ENCODE measurements around the gene NRXN2.

NRXN2 gene

DNA sequence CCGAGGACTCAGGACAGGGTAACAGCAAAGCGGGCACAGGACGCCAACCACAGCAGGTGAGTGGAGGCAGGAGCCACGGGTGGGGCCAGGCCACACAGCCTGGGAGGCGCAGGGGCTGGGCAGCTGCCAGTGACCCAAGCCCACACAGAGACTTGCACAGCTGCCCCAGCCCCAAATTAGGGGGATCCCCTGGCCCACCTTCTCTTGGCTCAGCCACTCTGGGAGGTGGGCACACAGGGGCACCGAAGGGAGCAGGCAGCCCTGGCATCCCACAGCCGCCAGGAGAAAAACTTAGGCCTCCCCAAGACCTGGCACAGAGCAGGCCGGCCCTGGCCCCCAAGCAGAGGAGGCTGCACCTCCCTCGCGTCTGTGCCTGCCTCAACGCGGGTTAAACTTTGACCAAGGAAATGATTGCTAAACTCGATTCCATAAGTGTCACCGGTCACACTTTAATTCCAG lies 132.2 kb downstream of the NRXN2 start, which contains the start of gene SLC22A12:
SLC22A12 (plus strand) TSS at position 458 of the 459 bp plus-strand sequence. CDS start 337 bp downstream, outside the sequence.
- DNase-seq (ENCODE audit: low spot score): no peak

DNA sequence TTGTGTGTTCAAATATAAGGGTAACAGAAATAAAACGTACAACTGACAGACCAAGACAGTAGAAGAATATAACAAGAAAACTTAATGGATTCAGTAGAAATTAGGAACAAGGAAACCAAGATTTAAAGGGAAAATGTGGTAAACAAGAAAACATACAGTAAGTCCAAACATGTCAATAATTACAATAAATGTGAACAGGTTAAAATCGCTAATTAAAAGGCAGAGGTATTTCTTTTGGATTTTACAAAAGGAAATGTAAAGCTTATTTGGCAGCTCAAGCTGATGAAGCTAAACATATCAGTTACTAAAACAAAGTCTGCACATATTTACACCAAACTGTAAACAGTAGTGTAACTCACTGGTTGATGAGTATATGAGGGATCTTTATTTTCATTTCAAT lies 134.3 kb downstream of the NRXN2 start:
- DNase-seq (ENCODE audit: low spot score): no peak

DNA sequence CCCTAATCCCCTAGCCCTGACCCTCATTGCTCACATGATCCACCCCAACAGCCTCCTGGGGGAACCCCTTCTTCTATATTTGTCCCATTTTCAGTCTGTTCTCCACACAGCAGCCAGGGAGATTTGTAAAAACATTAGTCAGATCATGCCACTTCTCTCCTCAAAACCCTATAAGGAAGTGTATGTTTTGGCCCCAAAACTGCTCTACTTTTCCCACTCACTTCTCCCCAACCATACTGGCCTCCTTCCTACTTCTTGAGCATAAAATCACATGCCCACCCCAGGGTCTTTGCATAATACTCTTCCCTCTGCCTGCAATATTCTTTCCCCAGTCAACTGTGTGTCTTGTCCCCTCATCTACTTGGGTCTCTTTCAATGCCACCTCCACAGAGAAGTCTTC lies 136.6 kb downstream of the NRXN2 start:
- no peak for DNase-seq (ENCODE audit: low spot score)

DNA sequence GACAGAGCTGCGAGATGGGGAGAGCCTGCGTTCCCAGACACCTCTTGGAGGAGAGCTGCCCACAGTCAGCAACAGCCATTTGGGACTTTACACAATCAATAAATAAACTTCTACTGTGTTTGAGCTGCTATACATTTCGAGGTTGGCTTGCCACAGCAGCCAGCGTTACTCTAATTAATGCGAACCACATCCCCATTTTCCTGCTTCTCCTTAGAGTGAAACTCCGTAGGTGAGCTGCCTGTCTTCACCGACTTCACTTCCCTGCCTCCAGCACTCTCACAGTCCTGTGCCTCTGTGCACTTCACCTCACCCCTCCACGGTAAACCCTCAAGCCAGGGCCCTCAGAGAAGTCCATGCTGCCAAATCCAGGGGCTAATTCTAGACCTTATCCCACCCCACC lies 137.8 kb downstream of the NRXN2 start:
- DNase-seq (ENCODE audit: low spot score): no peak

DNA sequence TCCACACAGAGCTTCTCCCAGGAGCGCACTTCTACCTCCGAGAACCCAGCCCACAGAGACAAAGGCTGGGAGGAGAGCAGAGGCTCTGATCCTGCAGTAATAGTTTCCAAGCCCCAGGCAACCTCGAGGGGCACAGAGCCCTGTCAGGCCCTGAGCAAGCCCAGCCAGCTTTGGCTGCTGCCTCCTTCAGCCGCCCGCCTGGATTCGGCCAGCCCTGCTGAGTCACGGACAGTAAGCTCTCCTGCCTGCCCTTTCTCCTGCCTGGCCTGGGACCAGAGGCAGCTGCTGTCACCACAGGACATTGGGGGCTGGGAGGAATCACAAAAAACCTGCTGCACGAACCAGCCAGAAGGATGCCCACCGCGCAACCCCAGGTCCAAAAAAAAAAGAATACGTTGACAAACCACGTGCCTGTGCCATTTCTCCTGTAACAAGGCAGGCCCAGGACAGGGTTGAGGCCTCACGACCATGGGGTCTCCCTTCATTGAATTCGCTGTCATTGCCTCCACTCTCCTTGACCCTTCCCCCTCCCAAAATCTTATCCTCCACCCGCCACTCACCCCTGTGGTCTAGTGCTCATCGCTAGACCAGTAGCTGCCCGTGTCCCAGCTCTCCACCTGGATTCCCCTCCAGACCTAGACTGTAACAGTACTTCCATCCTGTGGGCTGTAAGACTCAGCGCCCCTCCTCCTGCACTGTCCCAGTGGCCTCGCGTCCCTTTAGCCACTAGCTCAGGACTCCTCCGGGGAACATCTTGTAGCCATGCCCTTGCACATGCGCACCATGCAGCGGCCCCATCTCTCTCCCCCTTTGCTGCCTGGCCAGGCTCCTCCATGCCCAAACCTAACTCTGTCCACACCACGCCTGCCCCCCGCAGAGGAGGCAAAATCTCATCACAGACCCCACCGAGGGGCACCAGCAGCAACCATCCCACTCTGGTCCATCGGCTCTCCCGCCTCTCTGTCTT lies 139.4 kb downstream of the NRXN2 start:
- no peak for DNase-seq (ENCODE audit: low spot score)

DNA sequence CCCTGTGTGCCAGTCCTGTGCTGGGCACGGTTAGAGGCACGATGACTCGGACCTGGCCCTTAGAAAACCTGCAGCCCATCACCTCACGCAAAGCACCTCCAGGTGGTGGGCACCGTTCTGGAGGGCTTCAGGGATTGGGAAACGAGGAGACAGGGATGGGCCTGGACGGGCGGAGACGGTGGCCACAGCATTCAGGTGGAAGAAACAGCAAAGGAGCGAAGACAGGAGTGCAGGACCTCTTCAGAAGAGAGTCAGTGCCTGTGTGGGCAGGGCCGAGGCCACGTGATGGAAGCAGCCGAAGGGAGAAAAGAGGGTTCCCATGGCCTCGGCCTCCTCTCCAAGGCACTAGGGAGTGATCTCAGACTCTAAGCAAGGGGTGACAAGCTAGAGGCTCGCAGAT lies 140.1 kb downstream of the NRXN2 start:
- DNase-seq (ENCODE audit: low spot score): no peak

DNA sequence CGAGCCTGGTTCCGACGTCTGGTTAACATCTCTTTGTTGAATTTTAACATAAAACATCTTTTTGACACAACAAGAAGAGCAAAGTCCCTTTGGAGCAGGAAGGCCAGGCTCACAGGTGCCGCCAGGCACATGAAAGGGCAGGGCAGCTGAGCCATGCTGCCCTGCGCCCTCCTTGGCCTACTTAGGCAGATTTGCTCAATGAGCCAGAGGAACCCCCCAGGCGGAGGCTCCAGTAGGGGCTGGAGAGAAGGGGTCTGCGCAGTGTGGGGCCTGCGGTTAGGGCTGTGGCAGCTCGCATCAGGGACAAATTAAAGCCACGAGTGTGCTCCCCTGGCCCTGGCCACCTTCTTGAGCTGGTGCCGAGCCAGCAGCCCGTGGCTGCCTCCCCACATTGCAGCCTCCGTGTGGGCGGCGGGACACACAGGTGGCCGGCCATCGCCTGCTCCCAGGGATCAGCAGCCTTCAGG lies 141.9 kb downstream of the NRXN2 start:
- no peak for DNase-seq (ENCODE audit: low spot score)

DNA sequence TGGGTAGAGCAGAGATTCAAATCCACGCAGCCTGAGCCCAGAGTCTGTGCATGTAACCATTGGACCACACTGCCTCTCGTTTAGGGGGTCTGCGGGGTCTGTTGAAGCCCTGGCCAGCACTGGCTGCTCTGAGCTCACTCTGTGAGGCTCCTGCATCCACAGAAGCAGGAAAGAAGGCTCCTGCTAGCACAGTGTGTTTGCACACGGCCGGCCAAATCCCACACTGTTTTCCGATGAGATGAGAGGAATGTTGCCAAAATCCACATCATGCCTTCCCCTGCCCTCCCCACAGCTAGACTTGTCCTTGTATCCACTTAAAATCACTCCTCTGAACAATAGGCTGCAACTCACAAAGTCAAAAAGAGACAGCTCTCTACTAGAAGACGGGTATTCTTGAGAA lies 142.6 kb downstream of the NRXN2 start:
- DNase-seq (ENCODE audit: low spot score): no peak

DNA sequence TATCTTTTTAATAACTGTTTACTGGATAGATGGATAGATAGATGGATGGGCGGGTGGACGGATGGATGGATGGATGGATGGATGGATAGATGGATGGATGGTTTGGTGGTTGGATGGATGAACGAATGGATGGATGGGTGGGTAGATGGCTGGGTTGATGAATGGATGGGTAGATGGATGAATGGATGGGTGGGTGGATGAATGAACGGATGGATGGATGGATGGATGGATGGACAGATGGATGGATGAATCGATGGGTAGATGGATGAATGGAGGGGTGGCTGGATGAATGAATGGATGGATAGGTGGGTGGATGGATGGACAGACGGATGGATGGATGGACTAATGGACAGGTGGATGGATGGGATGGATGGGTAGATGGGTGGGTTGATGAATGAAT lies 145.8 kb downstream of the NRXN2 start:
- DNase-seq (ENCODE audit: low spot score): no peak

DNA sequence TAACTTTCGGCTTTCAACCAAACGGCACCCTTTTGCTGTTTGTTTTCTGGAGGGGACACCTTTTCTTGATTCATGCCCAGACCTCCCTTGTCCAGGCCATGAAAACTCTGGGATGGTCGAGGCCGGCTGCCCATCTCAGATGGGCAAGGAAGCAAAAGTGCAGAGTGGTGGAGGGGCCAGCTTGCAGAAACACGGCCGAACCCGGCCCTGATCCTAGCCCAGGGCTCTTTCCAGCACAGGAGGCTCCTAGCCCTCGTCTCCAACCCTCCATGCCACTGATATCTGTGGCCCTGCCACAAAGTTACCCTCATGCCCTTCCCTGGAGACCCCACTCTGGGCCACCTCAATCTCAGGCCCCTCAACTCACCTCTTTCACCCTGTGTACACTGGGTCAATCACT lies 150.9 kb downstream of the NRXN2 start:
- DNase-seq (ENCODE audit: low spot score): no peak

DNA sequence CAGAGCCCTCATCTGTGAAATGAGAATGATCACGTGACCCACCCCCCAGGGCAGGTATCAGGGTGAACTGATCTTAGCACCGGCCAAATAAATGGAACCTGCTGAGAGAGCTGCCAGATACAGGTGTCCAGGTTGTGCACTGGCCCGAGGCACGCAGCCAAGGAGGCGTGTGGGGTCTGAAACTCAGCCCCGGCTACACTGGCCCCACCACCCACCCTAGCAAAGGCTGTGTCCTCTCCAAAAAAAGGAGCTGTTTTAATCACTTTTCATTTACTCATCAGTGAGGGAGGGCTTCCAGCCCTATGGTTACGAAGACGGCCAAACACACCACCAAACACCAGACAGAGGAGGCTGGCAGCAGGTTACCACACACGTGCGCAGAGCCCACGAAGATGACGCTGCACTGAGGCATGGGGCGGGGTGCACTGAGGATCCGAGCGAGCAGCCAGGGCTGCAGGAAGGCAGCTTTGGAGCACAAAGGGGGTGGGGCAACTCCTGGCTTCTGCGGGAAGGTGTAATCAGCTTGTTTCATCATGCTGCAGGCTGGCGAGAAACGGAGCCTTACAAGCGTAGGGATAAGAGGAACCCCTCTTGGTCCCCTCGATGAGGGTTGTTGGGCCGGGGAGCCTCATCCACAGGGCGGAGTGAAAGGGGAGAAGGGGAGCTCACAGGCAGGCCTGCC lies 151.4 kb downstream of the NRXN2 start:
- DNase-seq (ENCODE audit: low spot score): no peak

DNA sequence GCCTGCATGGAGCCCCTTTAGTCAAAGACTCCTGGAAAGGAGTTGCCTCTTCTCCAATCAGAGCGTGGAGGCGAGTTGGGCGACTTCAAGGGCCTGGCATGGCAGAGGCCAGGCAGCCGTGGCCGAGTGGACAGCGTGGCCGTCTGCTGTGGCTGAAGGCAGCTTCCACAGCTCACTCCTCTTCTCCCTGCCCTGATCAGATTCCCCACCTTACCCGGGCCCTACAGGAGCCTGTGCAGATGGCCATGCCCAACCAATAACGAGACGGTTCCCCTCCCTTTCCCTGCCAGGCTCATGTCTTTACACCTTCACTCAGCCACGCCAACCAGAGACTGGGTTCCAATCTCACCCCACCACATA lies 152.0 kb downstream of the NRXN2 start:
- DNase-seq (ENCODE audit: low spot score): no peak

DNA sequence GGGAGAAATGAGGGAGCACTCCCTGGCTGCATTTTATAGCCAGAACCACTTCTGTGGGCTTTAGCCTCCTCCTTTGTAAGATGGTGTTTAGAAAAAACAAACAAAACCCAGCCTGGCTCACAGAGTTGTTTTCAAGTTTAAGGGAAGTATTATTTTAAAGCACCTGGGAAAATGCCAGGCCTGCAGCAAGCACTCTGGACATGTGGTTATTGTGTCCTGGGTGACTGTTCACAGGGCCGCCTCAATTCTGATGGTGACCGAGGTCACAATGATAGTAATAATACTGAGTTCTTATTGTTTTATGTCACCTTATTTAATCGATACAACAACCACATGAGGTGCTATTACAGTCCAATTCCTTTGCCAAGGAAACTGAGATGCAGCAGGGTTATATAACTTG lies 152.7 kb downstream of the NRXN2 start:
- DNase-seq (ENCODE audit: low spot score): no peak

DNA sequence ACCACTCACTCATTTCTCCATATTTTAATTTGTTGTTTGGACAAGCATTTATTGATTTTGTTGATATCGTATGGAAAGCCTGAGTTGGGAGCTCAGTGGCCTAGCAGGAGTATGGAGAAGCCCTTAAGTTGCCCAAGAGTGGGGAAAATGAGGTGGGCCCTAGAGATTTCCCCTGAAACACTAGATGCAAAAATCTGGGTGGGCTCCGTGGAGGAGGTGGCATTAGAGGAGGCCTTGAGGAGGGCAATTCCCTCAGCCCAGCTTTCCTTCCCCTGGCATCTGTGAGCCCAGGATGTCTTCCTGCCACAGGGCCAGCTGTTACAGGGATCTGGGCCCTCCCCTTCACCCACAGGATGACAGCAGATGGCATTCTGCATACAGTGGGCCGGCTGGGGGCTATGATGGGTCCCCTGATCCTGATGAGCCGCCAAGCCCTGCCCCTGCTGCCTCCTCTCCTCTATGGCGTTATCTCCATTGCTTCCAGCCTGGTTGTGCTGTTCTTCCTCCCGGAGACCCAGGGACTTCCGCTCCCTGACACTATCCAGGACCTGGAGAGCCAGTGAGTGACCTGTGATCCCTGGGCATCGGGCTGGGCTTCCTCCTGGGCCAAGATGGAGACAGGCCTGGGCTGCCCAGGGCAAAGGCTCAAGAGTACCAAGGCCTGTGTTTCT lies 153.6 kb downstream of the NRXN2 start:
- no peak for DNase-seq (ENCODE audit: low spot score)

DNA sequence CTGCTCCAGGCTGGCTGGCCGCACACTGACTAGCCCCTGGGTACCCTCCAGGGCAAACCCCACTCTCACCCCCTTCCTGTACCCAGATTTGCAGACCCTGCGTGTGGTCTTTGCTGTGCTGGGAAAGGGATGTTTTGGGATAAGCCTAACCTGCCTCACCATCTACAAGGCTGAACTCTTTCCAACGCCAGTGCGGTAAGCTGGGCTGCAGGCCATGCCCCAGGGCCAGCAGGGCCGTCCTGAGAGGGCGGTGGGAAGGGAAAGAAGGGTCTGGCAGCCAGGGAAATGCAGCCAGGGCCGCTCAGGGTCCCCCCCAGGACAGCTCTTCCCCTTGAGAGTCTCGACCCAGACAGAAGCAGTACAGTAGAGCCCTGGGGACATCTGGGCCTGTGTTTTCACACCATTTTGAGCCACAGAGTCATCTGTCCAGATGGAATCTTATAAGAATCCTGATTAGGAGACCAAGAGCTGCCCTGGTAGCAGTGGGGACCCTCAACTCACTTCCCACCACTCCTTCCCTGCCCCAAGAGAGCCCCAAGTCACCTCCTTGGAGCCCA lies 154.3 kb downstream of the NRXN2 start:
- no peak for DNase-seq (ENCODE audit: low spot score)

DNA sequence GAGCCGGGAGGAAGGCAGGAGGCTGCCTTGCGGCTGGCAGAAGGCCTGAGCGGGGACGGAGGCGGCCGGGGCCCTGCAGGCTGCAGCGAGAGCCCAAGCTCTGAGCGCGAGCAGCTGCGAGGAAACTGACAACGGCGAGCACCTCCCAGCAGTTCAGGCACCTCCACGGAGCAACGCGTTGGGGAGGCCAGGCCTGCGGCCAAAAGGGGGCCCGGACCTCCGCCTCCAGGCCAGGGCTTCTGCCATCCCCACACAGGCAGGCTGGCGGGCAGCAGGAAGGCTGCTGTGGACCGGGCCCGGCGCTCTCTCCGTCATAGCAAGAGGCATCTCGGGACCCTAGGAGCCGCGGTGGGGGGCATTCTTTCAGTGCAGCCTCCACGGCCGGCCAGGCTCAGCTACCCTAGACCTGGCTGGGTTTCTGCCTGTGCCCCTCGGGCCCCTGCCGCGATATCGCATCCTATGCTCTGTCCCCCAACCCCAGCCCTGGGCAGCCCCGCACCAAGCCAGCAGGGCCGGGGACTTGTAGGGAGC lies 154.9 kb downstream of the NRXN2 start:
- no peak for DNase-seq (ENCODE audit: low spot score)

DNA sequence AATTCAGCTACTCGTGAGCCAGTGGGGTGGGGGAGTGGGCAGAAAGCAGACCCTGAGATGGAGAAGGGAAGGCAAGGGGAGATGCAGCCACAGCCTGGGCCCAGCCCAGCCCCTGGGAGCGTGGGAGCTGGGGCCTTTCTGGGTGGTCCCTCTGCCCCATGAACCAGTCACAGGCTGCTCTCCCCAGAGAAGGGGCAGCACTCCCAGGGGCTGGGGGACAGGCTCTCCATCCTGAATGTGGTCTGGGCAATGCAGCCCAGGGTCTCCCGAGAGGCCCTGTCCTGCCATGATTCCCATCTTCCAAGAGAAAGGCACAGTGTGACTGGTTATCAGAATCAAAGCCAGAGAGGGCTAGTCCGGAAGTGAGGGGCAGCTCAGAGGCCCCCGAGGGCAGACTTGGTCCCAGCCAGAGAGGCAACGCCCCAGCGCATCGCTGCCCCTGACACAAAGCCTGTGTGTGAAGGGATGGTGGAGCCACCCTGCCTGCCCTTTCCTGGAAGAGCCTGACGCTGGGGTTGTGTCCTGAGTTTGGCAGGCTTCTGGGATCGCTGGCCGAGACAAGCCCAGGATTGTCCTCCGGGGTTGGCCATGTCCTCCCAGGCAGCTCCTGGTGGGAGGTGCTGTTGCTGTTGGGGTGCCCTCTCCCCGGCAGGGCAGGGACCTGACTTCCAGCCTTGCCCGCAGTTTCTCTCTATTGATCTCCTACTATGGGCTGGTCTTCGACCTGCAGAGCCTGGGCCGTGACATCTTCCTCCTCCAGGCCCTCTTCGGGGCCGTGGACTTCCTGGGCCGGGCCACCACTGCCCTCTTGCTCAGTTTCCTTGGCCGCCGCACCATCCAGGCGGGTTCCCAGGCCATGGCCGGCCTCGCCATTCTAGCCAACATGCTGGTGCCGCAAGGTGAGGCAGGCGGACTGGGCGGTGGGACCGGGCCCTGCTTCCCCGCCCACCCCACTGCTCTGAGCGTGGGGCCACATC lies 155.8 kb downstream of the NRXN2 start:
- DNase-seq (ENCODE audit: low spot score): no peak

DNA sequence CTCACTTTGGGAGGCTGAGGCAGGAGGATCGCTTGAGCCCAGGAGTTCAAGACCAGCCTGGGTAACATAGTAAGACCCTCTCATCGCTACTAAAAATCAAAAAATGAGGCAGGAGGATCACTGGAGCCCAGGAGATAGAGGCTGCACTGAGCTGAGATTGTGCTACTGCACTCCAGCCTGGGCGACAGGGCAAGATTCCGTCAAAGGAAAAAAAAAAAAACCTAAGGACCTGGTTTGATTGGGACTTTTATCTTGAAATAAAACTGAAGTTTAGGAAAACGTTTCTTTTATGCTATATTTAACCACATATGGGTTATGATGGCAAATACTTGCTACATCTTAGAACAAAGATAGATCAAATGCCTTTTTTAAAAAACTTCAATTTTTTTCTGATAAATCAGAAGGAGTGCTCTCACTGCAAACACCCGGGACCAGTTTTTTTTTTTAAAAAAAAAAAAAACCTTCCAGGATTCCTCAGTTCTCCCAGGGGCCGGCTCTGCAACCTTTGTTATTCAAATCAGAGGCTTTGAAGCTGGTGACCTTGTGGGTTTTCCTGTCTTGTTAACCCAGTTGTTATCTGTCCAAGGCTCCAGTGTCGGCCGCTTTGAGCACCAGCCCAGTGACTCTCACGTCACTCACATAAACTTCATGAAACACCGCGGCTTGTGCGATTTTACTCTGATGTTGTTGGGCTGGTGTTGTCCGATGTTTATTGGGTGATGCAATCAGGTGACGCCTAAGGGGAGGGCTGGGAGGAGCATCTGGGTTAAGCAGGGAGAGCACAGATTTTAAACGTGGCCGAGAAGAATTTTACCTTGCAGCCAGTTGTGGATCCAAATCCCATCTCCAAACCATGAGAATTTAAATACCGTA lies 156.7 kb downstream of the NRXN2 start:
- DNase-seq (ENCODE audit: low spot score): peak; percentile 35

DNA sequence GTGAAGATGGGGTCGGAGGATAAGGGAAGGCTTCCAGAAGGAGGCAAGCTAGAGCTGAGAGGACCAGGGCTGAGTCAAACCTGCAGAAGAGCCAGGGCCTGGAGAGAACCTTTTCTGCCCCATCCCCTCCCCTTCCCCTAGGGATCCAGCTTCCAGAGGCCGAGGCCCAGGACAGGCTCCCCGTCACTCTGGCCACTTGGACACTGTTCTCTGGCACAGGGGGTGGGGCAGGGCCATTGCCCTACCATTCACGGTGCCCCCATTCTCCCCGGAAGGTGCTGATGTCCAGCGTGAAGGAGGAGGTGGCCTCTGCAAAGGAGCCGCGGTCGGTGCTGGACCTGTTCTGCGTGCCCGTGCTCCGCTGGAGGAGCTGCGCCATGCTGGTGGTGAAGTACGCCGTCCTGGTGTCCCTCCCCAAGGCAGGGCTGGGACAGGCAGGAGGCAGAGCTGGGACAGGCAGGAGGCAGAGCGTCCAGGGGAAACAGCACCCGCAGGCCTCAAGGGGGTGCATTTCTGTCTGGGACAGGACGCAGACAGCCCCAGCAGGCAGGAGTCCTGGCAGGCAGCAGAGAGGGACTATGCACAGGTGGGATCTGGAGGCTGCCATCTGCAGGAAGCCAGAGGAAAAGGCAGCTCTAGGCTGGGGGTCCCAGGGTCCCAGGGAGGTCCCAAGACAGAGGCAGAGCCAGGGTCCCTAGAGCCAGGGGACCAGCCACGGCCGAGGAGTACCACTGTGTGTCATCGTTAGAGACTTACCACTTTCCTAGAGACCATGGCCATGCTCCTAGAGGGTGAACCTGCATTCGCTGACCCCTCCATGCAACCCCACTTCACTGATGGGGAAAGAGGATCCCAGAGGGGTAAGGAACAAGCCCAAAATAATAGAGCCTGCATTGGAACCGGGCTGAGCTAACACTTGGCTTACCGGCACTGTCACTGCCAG lies 157.8 kb downstream of the NRXN2 start:
- DNase-seq (ENCODE audit: low spot score): no peak

Measured in kidney capillary endothelial cell (primary cell).